GM19043 (cell line): ENCODE data around the gene IGF2BP2.
"Not testable (repeated sequence)": the region's sequence is repeated elsewhere in the genome, so short reads cannot be mapped to it uniquely, and the experiment has no call there.

Experiments used
- ATAC-seq: cut with Tn5 transposase; IDR thresholded peaks from one replicate; pipeline ENCODE4 v1.9.1; 2021; ENCODE audit warnings: low read depth; ENCODE audit not compliant: unreplicated experiment

The IGF2BP2 gene

GRCh38 chr3:185838417-185838989, 13.7 kb upstream of the IGF2BP2 start:
- not testable (repeated sequence) for ATAC-seq

DNA sequence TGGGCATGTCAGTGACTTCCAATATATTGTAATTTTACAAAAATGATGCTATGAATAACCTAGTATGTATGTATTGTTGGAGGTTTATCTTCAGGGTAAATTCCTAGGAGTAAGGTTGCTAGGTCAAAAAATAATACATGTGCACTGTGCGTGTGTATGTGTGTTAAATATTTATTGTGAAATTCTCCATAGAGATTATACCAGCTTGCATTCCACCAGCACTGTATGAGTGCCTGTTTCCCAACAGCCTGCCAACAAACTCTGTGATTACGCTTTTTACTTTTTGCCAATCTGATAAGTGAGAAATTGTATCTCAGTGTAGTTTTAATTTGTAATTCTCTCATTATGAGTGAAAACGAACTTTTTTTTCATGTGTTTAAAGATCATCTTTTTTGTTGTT, 12.6 kb upstream of the IGF2BP2 start:
- ATAC-seq = no peak

DNA sequence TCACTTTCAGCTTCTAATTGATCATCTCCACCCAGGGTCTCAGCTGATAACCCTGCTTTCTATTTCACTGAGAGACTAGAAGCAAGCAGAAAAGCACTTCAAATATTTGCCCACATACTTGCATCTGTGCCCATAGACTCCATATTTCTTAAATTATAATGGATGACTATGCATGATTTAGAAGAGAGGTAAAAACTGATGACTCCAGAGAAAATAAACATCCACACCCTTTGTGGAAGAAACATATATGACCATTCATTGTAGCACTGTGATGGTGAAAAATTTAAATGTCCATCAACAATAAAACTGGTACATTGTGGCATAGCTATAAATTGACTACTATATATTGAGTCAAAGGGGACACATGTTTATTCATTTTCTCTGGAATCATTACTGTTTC, 7.1 kb upstream of the IGF2BP2 start:
- ATAC-seq = no peak

GRCh38 chr3:185831195-185831594, 6.4 kb upstream of the IGF2BP2 start:
- no peak for ATAC-seq

GRCh38 chr3:185830018-185830797, 5.4 kb upstream of the IGF2BP2 start:
- no peak for ATAC-seq

DNA sequence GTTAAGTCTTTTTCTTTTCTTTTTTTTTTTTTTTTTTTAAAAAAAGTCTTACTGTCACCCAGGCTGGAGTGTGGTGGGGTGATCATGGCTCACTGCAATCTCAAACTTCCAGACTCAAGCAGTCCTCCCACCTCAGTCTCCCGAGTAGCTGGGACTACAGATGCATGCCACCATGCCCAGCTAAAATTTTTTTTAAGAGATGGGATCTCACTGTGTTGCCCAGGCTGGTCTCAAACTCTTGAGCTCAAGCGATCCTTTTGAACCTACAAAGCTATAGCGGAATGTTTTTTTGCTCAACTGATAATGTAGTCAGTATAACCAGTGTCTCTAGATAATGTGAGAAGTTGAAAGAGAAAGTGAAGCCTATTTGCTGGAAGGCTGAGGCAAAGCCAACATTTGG, 3.9 kb upstream of the IGF2BP2 start:
- ATAC-seq = no peak

DNA sequence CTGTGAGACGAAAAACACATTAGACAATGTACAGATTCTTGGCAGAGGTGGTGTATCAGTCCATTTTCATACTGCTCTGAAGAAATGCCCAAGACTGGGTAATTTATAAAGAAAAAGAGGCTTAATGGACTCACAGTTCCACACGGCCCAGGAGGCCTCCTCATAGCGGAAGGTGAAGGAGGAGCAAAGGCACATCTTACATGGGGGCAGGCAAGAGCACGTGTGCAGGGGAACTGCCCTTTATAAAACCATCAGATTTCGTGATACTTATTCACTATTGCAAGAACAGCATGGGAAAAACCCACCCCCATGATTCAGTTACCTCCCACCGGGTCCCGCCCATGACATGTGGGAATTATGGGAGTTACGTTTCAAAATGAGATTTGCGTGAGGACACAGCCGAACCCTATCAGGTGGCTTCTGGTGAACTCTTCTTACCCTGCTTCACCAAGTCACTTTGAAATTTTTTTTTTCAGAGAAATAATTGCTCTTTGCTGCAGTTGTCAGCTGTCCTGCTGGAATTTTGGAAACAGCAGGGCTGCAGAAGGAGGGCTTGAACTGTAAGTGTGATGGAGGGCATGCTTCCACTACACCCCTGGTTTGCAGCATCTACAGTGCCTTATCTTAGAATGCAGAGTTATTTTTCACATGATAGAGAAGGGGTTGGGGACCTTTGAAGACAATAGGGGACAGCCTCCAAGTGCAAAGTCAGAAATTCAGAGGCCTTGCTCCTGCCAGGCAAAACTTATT, 2.9 kb upstream of the IGF2BP2 start:
- ATAC-seq = no peak

DNA sequence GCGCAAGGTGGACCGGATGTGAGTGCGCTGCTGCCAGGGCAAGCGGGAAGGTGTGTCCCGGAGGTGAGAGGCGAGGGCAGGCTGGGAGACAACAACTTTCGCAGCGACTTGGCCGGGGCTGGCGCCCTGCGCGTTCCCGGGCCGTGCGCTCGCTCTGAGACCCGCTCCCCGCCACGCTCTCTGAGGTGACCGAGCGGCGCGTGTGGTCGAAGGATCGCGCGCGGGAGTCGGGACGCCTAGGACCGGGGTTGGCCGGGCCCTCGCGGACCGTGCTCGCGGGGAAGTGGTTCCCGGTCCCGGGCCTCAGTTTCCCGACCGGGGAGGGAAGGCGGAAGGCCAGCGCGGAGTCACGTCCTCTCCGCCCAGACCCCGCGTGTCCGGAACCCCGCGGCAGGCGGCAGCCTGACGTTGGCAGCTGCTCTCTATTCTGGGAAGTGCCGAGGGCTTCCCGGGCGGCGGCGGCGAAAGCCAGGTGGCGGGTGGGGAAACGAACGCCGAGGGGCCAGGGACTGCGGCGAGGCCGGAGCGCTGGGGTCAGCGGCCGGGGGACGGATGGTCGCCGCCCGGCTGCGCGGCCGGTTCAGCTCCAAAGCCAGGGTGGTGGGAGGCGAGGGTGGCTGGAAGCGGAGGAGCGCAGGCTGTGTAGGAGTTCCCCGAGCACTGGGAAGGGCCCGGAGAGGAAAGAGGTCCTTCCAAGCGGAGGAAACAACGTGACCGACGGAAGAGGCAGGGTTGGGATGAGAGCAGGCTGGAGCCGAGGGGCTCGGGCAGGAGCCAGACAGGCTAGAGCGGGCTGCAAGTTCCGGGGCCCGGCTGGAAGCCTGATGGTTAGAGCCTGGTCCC, 1.0 kb upstream of the IGF2BP2 start:
- no peak for ATAC-seq

DNA sequence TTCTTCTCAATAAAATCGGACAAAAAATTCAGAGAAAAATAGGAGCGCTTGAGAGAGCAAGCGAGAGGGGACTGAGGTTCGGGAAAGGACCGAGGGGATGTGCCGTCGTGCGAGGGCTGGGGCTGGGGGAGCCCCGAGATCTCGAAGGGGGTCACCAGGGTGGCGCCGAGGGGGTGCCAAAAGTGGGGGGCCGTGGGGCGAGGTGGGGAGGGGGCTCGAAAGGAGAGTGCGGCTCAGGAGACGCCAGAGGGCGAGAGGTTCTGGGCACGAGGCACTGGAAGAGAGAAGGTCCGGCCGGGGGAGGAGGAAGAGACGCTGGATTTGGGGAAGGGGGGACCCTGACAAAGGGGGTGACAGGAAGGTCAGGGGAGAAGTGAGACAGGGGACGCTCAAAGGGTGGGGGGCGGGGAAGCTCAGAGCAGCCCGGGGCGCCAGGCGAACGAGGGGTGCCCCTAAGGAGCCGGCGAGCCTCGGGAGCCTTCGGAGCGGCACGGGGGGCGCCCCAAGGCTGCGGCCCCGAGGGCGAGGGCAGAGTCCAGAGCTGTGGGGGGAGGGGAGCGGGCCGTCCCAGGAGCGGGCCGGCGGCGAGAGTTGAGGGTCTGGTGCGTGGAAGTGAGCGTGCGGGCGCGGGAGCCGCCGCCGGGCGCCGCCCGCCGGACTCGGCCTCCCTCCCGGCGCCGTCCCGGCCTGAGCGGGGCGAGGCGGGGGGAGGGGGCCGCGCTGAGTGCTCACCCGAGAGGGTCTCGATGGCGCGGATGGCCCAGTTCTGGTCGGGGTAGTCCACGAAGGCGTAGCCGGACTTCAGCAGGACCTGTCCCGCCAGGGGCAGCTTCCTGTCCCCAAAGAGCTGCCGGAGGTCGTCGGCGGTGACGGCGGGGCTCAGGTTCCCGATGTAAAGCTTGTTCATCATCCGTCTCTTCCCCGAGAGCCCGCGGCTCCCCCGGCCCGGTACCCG, 514 bp downstream of the IGF2BP2 start:
- ATAC-seq = no peak

DNA sequence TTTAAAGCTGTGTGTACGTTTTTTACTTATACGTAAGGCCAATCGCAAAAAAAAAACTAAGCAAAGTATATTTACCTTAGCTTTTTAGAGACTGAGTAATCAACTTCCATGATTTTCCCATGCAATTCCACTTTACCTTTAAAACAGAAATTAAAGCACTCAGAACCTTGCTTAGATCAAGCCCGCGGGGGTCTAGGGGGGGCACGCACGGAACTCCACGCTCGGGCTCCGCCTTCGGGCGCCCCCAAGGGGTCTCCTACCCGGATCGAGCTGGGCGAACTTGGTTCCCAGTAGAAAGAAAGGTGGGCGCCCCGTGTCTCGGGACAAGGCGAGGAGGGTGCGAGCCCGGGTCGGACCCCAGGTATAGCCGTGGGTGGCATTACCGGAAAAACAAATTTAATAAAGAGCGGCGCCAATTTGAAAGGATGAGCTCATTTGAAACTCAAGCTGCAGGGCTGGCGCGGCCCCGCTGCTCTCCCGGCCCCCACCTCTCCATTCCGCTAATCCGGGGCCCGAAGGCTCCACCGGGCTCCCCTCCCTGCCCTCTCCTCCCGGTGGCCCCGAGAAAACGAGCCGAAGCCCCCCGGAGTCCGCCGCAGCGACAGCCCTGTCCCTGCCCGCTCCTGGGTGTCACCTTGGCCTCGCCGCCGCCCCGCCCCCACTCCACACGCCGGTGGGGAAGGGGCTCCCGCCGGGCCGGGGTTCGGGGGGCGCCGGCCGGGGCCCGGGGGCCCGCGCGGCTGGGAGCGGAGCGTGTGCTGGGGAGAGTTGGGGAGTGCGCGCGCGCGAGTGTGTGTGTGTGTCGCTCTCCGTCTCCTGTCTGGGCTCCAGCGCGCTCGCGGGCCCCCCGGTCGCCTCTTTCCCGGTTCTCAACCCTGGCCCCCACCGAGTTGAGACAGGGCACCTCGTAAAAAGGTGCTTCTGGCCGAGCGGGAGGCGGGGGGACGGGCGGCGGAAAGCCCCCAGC, 1.5 kb downstream of the IGF2BP2 start:
- ATAC-seq = no peak

GRCh38 chr3:185822221-185823000, 2.4 kb downstream of the IGF2BP2 start:
- no peak for ATAC-seq

DNA sequence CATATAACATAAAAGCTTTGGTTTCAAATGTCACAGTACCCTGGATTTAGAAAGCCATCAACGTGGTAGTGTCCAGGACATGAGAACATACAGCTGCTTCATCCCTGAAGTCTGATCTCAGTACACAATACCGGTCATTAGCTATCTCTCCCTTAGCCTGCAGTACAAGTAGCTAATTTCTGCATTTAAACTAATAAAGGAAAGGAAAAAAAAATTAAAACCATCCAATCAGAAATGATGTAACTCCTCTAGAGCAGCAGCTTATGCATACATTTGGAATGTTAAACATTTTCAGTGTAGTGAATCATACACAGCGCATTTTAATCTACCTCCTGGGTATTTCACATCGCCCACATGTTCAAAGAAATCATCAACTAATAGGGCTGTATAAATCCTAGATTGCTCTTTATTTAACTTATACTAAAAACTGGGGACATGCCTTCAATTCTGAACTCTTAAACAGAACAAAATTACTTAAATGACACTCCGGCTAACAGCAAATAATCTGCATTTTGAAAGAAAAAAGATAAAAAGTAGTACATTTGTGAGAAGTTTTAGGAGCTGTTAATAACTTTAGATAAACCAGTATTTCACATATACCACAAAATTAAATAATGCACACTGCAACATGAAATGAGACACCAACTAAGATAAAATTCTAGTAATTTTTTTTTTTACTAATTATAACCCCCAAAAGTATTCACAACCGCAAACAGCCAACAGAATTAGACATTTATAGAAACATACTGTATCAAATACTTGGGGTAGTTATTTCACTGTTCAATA, 3.7 kb downstream of the IGF2BP2 start:
- ATAC-seq = no peak

DNA sequence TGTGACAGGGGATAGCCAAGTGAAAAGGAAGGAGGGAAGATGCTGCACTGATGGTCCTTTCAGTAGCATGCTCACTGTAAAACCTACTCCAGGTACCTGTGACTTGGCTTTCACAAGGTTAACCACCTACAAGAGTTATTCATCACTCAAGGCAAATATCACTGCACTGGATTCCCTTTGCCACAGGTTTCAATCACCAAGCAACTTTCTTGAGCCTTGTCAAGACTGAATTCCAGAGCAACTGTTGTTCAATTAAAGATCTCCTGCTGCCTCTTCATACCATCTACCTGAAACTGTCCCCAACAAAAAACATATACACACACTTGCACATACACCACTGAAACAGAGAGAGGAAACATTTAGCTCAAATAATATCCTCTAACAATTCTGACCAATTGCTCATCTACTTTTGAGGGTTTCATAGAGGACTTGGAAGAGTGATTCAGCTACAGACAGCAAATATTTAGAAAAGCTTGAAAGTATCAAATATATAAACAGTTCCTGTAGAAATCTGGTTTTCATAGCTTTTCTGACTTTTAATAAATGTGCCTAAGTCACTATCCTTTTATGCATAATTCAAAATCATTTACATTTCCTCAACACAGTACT, 6.5 kb downstream of the IGF2BP2 start:
- ATAC-seq = no peak

DNA sequence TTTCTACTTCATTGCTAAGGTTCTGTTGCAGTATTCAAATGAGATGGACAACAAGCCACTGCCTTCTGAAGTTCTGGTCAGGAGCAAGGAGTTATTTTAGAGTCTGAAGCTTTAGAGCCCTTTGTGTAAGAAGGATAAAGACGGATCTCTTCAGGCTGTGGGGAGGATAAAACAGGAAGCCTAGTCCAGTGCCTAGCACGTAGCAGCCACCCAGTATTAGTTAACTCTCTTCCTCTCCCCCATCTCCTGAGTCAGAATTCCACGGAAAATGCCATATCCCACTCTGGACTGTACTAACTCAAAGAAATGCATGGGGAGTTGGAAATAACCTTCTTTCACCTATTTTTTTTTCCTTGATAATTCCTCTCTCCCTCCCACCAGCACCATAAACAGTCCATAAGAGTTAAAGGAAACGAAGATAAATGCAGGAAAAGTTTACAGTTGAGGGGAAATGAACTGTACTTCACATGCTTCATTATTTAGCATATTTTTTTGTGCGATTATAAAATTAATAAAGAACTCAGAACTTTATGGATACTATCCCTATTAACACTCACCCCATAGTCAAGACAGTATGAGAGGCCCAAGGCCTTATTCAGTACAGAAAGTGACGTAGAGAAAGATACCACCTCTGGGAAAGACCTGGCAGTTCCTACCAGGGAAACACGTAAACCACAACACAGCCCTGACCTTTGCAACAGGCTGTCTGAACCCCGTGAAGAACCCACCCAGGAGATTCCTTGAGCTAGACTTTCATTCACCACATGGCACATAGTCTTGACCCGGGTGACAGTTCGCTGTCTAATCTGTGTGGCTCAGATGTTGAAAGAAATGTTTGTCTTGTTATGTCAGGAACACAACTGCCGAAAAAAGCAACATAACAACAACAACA, 9.2 kb downstream of the IGF2BP2 start:
- ATAC-seq = no peak

GRCh38 chr3:185813691-185814215, 11.1 kb downstream of the IGF2BP2 start:
- ATAC-seq = no peak
